Measurements from ENCODE around the gene TRIM14.
"Not testable (repeated sequence)": the region's sequence is repeated elsewhere in the genome, so short reads cannot be mapped to it uniquely, and the experiment has no call there.

The TRIM14 gene

DNA sequence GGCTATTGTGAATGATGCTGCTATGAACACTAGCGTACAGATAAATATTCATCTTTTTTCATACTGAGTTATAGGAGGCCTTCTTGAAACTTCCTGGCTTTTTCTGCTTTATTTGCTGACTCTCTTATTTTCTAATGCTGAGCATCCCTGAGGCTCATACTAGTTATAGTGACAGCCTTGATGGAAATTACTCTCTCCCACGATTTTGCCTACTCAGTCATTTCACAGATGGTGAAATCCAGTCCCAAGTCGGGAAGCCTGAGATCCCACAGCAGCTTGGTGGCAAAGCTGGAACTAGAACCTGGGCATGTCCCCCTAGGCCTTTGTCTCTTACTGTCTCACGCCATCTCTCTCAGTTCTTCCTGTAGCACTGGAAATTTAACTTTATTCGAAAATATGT lies 40.1 kb downstream of the TRIM14 start:
- H3K4me3 ChIP-seq (ENCODE audit: low read depth, low read length) = no peak overlapping the region
- TF ChIP-seq, protein P1, sequence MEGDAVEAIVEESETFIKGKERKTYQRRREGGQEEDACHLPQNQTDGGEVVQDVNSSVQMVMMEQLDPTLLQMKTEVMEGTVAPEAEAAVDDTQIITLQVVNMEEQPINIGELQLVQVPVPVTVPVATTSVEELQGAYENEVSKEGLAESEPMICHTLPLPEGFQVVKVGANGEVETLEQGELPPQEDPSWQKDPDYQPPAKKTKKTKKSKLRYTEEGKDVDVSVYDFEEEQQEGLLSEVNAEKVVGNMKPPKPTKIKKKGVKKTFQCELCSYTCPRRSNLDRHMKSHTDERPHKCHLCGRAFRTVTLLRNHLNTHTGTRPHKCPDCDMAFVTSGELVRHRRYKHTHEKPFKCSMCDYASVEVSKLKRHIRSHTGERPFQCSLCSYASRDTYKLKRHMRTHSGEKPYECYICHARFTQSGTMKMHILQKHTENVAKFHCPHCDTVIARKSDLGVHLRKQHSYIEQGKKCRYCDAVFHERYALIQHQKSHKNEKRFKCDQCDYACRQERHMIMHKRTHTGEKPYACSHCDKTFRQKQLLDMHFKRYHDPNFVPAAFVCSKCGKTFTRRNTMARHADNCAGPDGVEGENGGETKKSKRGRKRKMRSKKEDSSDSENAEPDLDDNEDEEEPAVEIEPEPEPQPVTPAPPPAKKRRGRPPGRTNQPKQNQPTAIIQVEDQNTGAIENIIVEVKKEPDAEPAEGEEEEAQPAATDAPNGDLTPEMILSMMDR (IDR thresholded peaks at IDR 0.05; ENCODE audit: low read depth, low read length, missing control alignments) = no peak
- no peaks in the 10 kb centered on the region for H3K27me3 ChIP-seq (replicated peaks)
- H3K27ac ChIP-seq = no peak overlapping the region
- DNase-seq = no peak
- in situ Hi-C loops (cut with HindIII; ENCODE audit: low pct_ligation_motif_present, low sequenced_read_pairs) = no loop called here
- H3K36me3 ChIP-seq (replicated peaks) = peaks cover 60% of the 10 kb centered on the region

DNA sequence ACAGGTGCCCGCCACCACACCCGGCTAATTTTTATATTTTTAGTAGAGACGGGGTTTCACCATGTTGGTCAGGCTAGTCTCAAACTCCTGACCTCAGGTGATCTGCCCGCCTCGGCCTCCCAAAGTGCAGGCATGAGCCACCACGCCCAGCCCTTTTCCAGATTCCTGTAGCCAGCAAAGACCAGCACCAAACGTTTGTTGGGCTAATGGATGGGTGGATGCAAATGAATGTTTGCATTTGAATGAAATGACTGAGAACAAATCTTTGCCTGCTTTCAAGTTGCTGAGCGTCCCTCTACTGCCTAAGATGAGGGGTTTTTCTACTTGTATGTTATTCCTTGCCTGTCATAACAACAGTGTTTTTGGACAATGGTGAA lies 42.5 kb downstream of the TRIM14 start:
- H3K4me3 ChIP-seq (ENCODE audit: low read depth, low read length); H3K27ac ChIP-seq; H3K27me3 ChIP-seq (replicated peaks); DNase-seq; in situ Hi-C loops (cut with HindIII; ENCODE audit: low pct_ligation_motif_present, low sequenced_read_pairs): not testable (repeated sequence)
- peaks cover 46% of the 10 kb centered on the region for H3K36me3 ChIP-seq (replicated peaks)

DNA sequence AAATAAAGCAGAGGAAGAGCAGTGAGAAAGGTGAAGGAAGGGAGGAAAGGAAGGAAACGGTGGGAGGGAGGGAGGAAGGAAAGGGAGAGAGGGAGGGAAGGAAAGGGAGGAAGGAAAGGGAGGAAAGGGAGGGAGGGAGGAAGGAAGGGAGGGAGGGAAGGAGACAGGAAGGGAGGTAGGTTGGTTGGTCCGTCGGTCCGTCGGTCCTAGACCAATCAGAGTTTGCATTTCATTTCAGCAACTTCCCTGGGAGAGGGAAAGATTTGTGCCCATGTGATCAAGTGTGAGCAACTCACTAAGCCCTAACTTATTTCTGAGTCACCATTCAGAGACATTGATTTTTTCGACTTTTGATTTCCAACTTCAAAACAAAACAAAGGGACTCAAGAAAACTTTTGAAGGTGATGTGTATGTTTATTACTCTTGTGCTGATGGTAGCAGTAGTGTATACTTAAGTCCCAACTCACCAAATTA lies 43.7 kb downstream of the TRIM14 start:
- peak; percentile 69 for DNase-seq
- TF ChIP-seq, protein P1 (IDR thresholded peaks at IDR 0.05; ENCODE audit: low read depth, low read length, missing control alignments) = no peak
- Histone ChIP-seq H3K4me3 (ENCODE audit: low read depth, low read length) (no peak overlapping the region), H3K27me3 (replicated peaks) (no peaks in the 10 kb centered on the region), H3K36me3 (replicated peaks) (peaks cover 41% of the 10 kb centered on the region), H3K27ac (peak overlapping the region; percentile 14)
- in situ Hi-C loops (cut with HindIII; ENCODE audit: low pct_ligation_motif_present, low sequenced_read_pairs) = no loop called here

DNA sequence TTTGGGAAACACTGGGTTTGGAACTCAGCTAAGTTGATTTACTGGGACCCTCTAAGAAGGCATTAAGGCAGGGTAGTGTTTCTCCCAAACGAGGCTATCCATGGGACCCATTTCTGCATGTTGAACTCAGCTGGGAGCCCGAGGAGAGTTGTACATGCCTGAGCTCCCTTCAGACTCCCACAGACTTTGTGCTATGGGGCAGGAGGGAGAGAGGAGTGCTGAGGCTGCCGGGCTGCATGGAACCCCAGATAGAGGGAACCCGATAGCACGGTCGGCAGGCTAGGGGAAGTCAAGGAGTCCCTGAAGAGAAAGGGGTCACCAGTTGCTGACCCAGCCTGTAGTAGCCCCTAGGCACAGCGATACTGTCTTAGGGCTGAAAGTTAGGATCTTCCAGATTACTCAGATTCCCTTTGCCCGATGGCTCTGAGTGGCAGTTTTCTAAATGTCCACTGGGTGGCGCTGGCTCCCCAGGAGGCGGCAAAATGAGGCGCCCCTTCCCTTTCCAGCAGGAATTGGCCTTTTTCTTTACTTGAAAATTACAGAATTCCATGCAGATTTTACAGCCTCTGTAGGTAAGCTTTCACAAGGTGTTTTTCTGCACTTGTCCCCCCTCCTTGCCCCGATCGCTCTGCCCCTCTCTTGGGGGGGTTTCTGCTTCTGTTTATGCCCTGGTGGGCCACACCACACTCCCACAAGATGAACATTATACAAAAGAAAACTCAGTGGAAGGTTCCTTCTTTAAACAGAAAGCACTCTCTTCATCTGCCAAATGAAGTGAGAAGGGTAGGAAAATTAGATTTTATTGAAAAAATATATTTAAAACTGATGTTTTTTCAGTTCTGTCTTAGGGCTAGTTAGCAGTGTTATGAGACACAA lies 44.7 kb downstream of the TRIM14 start:
- Histone ChIP-seq H3K4me3 (ENCODE audit: low read depth, low read length) (no peak overlapping the region), H3K36me3 (replicated peaks) (peaks cover 39% of the 10 kb centered on the region), H3K27me3 (replicated peaks) (no peaks in the 10 kb centered on the region), H3K27ac (no peak overlapping the region)
- in situ Hi-C loops (cut with HindIII; ENCODE audit: low pct_ligation_motif_present, low sequenced_read_pairs) = no loop called here
- TF ChIP-seq, protein P1 (IDR thresholded peaks at IDR 0.05; ENCODE audit: low read depth, low read length, missing control alignments) = peak; percentile 97
- peak; percentile 44 for DNase-seq

DNA sequence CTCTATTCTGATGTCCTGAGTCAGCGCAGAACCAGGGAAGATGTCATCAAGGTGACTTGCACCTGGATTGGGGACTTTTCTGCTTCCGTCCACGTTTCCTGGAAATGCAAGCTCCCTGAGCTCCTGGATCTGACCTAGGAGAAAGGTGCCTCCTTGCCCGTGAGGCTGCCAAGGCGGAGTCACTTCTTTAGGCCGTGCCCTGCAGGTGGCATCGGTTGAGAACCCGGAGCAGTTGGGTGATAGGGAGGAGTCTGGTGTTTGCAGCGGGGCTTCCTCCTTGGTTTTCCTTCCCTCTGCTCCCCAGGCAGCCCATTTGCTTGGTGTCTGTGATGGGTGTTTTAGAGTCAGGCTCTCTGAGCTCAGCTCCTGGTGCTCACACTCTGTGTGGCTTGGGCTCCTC lies 47.3 kb downstream of the TRIM14 start:
- no peak for DNase-seq
- H3K27ac ChIP-seq = no peak overlapping the region
- H3K27me3 ChIP-seq (replicated peaks) = no peaks in the 10 kb centered on the region
- no peak overlapping the region for H3K4me3 ChIP-seq (ENCODE audit: low read depth, low read length)
- peaks cover 33% of the 10 kb centered on the region for H3K36me3 ChIP-seq (replicated peaks)
- in situ Hi-C loops (cut with HindIII; ENCODE audit: low pct_ligation_motif_present, low sequenced_read_pairs) = no loop called here
- TF ChIP-seq, protein P1 (IDR thresholded peaks at IDR 0.05; ENCODE audit: low read depth, low read length, missing control alignments) = no peak

DNA sequence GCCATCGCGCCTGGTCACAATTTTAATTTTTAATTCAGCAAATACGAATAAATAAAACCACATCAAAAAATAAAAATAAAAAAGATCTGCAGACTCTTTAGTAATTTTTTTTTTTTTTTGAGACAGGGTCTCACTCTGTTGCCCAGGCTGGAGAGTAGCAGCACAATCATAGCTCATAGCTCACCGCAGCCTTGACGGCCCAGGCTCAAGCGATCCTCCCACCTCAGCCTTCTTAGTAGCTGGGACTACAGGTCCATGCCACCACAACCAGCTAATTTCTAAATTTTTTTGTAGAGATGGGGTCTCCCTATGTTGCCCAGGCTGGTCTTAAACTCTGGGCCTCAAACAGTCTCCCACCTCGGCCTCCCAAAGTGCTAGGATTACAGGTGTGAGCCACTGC lies 48.3 kb downstream of the TRIM14 start:
- Histone ChIP-seq H3K27me3 (replicated peaks) (no peaks in the 10 kb centered on the region), H3K36me3 (replicated peaks) (peaks cover 41% of the 10 kb centered on the region), H3K4me3 (ENCODE audit: low read depth, low read length) (no peak overlapping the region), H3K27ac (no peak overlapping the region)
- DNase-seq = no peak
- in situ Hi-C loops (cut with HindIII; ENCODE audit: low pct_ligation_motif_present, low sequenced_read_pairs) = no loop called here
- TF ChIP-seq, protein P1 (IDR thresholded peaks at IDR 0.05; ENCODE audit: low read depth, low read length, missing control alignments) = no peak
